SKM-1 (cell line): Measurements from ENCODE around the gene KAZN.

Experiments
- DNase-seq: peaks from one replicate; lab custom pipeline; 2025; ENCODE audit not compliant: unreplicated experiment; lab: John Stamatoyannopoulos, UW

Gene KAZN

DNA sequence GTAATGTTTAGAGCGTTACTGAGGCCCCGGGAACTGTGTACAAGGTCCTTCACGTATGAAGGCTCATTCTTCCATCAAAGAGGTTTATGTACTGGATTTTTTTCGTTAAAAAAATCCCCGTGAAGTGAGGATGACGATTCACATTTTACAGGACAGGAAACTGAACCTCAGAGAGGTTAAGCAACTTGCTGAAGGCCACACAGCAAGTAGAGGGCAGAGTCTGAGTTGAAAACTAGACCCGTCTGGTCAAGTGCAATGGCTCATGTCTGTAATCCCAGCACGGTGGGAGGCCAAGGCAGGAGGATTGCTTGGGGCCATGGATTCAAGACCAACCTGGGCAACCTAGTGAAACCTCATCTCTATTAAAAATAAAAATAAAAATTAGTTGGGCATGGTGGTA lies 140.2 kb downstream of the KAZN start:
- no peak for DNase-seq

DNA sequence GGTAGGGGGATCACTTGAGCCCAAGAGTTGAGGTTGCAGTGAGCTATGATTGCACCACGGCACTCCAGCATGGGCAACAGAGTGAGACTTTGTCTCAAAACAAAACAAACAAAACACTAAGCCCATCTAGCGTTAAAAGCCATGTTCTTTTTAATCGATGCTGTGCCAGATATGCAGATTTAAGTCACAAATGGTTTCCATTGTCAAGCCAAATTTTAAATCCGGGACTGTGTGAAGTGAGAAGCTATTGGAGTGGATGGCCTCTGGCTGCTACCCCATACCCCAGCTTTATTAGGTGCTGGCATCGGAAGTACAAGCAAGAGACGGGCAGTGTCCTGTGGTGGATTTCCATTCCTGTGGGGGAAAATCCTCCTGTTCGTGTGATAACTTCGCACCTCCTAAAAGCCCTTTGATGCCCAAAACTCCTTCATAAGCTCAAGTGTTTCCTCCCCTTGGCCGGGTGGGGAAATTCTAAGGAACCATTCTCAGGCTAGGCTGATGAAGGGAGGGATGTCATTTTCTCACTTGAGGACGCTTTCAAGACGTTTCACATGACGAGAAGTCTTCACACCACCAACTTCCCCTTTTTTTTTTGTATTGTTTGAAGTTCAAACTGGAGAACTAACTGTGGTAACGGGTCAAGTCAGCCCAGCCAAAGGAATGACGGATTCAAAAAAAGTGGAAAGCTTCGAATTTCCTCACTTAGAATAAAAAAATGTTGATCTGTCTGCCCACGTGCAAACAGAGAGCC lies 140.8 kb downstream of the KAZN start:
- DNase-seq, result peak; percentile 41

DNA sequence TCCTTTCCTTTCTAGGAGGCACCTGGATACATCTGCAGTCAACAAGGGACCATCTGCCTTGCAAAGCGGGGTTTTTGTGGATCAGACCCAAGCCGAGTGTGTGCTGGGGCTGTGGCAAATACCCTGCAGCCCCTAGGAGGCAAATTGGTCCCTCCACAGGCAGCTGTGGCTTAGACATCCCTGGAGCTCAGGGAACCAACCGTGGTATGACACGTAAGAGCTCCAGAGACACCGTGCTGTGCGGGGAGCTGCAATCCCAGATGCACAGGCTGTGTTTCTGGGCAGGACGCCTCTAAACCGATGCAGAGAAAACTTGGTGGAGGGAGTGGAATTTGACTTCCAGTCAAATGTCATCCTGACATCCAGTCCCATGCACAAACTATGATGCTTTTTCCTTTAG lies 141.5 kb downstream of the KAZN start:
- DNase-seq, result no peak

DNA sequence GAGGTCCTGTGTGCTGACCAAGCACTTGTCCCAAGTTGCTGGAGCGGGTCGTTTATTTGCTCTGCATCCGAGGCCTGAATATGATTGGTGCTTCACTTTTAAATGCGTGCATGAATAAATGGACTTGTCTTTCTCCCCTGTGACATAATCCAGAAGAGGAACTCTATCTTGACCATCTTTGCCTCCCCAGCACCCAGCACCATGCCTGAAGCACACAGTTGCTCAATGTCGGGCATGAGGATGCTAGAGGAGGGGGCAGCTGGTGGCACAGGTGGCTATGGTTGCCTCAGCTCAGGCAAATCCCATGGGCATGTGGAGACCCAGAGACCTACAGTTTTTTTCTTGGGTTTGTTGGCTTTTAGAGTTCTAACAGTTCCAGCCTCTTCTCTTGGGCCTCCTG lies 142.6 kb downstream of the KAZN start:
- no peak for DNase-seq

DNA sequence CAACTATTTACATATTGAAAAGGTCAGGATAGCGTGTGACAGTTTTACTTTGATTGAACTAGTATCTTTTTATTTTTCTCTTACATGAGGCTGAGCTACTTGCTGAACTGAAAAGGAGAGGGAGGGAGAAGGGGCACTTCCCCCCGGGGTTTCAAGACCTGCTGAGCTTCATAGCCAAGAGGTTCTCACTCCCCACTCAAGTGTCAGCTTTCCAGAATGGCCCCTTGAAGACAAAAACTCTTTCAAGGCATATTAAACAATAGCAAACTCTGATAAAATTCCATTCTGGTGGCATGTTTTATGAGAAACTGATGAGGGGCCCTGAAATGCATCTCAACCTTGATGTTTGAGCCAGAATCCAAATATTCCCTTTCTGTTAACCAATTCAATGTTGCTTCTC lies 143.0 kb downstream of the KAZN start:
- DNase-seq, result no peak

DNA sequence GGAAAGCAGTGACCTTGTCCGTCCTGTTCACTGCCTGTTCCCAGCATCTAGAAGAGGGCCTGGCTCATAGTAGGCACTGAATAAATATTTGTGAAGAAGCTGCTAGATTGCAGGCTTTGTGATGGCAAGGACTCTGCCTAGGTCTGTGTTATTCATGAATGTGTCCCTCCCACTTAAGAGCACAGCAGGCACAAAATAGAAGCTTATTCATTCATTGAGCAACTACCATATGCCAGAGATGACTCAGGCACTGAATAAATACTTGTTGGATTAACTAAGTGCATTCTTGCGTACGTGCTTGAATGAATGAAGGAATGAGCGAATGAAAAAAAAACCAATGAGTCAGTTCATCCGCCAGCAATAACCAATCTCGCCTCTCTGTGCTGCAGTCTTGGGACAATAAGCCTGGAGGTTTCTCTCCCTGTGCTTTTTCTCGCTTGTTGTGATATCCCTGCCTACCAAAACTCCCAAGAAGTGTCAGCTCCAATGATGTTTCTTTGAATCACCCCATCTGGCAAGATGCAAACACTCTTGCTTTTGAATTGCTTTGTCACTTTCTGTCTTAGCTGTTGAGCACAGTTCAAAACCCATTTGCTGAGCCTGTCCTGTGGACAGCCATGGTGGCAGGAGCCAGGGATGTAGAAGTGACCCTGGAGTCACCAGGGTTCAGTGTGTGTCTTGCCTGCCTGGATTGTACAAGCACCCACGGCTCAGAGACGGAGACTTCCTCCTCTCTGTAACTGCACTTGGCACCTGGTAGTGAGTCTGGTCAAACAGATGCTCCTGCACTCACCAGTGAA lies 143.9 kb downstream of the KAZN start:
- no peak for DNase-seq

DNA sequence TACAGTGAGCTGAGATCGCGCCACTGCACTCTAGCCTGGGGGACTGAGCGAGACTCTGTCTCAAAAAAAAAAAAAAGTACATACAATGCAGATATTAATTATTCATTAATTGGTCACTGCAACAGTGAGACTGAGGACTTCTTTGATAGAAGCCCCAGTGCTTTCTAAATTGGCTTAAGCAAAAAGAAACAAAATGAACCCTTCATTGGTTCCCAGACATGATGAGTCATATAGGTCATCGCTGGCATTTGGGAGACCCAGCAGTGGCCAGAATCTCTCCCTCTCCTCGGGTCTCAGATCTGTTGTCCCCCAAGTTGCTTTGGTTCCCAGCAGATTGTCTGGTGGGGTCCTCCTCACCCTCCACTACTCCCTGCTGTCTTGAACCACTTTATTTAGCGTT lies 144.9 kb downstream of the KAZN start:
- no peak for DNase-seq

DNA sequence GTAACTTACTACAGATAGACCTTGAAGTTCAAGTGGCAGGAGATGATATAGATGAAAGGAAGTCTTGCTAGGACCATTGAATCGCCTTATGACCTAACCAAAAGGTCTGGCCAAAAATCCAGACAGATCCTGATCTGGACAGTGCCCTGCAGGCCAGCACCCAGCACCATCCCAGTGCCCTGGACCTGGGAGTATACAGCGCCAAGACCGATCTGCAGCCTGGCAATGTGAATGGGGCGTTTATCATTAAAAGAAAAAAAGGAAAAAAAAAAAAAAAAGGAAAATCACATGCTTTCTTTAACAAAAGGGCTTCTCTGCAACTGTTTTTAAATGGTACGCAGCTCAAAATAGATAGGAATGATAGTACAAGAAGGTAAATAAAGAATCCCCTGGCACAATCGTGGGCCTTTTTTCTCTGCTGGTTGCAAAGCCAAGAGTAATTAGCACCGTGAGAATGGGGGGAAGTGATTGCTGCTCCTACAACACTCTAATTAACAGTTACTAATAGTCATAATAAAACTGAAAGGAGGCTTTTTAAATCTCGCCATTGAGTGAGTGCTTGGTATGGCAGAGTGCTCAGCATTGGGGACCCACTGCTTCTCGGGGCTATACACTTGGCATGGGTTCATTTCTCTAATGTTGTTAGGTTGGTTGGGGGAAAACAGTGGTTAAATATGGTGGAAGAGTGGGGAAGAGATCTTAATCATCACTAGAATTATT lies 146.7 kb downstream of the KAZN start:
- no peak for DNase-seq

DNA sequence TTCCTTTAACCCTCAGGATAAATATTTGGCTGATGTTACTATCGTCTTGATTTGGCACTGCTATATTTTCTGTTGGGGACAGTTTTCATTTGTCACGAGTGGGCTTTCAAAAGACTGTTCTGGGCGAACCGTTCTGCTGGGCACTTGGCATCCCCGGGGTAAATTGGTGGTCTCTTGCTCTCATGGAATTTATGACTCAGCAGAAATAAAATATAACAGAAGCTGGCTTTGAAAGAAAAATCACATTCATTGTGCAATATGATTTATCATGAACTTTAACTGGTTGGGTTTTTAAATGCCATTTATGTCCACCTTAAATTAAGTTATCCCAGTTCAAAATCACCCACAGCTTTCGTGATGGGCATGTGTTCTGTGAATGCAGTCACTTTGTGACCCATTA lies 147.3 kb downstream of the KAZN start:
- DNase-seq, result no peak

DNA sequence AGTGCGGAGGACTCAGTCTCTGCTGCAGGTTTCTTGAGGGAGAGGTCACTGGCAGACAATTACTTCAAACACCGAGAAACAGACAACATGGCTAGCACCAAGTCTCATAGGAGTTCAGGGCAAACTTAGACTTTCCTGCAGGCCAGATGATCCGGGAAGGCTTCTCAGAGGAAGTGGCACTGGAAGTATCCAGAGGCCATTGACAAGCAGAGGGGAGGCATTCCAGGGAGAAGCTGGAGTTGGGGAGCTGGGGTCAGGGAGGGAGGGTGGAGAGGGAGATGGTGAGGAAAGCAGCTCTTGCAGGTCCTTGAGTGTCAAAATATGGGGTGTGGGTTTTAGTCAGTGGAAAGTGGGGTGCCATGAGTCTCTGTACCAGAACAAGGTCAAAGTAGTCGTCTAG lies 147.9 kb downstream of the KAZN start:
- DNase-seq, result no peak

DNA sequence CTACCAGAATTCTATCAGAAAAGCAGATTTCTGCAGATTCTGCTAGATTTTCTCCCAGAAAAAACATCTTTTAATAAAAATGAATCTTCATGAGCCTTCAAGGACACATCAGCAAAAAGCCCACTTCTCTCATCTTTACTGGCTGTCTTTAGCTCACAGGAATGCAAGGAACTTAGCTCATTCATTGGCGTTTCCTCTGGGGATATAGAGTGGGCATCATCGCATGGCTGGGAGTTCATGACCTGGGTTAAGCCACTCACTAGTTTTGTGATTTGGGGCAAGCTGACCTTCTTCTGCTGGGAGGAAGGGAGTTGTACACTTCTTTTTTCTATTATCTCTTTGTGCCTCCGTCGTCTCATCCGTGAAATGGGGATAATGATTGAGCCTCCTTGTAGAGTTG lies 149.7 kb downstream of the KAZN start:
- no peak for DNase-seq

DNA sequence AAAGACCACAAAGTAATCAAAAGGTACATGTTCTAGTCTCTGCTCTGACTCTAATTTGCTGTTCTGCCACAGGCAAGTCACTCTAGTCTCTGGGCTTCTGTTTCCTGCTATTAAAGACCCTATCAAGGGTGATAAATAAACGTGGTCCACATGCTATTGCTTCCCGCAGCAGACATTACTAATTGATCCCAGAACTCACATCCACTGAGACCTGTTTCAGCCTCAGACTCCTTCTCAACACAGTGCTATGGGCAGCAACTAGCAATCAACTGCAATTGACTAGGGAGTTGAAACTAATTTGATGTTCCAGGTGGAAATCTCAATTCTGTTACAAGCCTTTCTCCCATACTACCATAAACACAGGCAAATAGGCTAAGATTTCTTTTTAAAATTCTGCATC lies 150.5 kb downstream of the KAZN start:
- no peak for DNase-seq

DNA sequence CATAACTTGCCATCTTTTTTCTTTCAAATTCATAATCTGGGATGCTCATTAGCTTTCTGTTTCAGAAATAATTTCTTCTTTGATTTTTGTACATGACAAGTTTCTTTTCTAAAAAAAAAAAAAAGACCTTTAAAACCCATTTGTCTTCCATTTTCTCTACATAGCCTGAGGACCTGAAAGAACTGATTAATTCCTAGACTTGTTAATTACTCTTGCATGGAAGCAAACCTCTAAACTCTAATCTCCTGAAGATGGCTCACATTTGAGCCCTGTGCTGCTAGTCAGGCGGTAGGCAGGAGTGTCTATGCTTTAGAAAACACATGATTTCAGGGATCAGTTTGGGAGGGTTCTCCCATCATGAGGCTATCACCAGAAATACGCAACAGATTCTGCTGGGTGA lies 152.0 kb downstream of the KAZN start:
- no peak for DNase-seq

DNA sequence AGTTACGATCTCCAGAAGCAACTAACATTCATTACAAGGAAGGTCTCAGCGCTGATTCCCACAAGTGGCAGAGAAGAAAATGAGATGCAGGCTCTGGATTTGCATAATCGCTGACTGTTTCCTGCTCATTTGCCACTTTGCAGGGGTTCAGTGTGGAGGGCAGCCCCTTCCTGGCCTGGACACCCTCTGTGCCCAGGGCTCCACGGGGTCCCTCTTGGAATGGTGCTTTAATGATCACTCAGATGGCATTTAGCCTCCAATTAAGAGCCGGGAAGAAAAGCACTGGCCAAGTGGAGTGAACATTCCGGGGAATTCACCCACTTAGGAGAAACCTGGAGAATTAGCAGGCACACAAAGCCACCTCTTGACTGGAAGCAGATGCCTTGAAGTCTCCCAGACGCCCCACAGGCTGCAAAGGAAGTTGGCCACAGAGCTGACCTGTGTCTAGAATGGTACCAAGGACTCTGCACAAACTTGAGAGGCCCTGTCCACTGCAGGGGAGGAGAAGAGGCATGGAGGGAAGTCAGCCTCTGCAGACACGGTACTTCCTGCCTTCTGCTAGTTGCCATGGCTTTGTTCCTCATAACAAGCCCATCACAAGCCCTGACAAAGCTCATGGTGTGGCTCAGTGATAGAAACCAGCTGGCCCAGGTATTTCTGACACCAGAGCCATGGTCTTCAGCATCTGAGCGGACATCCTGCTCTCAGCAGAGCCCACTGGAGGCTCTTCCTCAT lies 157.2 kb downstream of the KAZN start:
- DNase-seq, result peak; percentile 34

DNA sequence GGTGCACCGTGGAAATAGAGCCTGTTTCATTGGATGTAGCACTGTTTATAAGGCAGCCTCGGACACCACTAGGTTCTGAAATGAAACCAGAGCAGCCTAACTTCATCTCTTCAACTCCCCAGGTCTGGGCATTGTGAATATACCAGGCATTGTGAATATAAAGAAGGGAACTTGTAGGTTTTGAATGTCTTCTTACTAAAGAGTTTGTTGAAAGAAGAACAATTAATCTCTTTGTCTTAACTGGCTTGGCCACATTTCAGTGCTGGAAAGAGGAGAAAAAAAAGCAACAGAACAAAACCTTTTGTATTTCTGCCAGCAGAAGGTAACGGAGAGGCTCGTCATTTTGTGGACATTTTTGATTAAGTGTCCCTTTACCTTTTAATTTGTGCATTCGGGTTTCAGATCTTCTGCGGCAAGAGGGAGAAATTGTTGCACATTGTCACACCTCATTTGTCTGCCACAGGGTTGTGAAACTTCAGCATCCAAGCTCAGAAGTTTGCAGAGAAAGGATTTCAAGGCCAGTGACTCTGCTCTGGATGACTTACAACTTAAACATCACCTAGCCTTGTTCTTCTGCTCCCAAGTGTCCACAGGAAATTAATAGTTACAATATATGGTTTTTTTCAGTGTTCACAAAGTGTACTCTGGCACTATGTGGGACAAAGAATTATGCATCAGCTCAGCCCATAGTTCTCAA lies 158.3 kb downstream of the KAZN start:
- no peak for DNase-seq

DNA sequence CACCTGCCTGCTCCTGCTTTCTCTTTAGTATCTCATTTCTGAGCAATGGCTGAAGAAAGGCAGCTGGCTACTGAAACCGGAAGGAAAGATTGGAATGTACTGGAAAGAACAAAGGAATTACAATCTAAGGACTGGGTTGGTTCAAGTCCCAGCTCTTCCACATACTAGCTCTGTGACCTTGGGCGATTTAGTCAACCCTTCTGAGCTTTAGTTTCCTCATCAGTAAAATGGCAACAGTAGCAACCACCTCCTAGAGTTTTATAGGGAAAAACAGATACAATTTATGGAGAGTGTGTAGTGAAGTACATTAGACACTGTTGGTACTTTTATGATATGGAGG lies 158.8 kb downstream of the KAZN start:
- DNase-seq, result no peak

DNA sequence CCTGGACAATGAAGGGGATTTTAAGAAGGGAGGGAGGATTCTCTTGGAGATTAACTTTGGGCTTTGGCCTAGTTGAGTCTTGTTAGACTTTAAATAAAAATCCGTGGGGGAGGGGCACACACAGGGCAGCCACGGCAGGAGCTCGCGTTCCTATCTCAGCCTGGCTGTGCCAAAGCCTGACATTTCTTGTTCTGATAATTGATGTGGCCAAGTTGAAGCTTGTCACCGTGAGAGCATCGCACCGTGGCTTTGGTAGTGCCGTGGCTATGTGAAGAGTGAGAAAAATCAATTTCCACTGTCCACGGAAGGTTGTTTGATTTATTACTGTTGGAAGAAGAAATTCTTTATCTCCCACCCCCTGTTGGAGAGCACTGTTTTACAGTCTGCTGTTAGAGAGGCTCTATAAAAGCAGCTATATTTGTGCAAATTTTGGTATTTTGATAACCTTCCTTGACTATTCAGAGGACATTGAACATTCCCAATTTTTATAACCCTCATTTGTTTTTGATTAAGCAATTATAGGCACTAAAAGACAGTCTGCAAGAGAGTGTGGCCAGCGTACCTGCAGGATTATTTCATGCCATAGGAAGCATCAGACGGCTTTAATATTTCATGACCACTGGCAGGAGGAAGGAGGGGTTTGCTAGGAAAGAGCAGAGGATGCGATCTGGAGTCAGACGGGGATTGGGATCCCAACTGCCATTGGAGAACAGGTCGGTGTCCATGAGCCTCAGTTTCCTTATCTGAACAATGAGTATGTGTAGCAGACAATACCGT lies 160.7 kb downstream of the KAZN start:
- no peak for DNase-seq

DNA sequence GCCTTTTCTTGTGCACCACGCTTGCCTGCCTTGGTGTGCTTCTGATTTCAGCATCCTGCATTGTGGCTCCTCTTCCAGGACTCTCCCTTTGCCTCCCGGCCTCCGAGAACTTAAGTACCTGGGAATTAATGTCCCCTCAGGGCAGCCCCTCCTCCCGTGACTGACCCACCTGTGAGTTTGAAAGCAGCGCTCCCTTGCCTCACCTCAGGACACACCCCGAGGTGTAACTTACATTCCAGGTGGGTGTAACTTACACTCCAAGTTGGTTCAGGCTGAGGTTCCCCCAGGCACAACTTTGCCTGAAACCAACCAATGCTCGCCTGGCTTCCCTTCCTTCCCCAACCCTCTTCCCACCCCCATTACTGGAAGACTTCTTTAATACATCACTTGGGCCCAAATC lies 161.4 kb downstream of the KAZN start:
- DNase-seq, result no peak

DNA sequence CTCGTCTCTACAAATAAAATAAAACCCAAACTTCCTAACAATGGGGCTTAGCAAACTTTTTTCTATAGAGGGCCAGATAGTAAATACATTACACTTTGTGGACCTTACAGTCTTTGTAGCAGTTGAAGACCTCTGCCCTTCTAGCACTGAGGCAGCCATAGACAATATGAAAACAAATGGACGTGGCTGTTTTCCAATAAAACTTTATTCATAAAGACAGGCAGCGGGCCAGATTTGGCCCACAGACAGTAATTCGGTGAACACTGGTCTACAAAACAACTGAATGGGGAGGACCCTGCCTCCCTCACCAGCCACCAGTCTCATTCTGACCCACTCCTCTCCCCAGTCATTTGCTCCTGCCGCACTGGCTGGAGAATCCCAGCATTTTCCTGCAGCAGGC lies 162.3 kb downstream of the KAZN start:
- no peak for DNase-seq
